ENCODE data around the gene TSC2. TPM values are rescaled to one million over a fixed set of nuclear protein-coding genes. Genes with fewer than 3 reads are reported as not detected.

The TSC2 gene
- total and polyA plus RNA-seq, 2 of the 13 experiments (the other 11 are each of a cell fraction or from before 2014, with no cell fraction given), result 19.6 to 40.4 TPM

DNA sequence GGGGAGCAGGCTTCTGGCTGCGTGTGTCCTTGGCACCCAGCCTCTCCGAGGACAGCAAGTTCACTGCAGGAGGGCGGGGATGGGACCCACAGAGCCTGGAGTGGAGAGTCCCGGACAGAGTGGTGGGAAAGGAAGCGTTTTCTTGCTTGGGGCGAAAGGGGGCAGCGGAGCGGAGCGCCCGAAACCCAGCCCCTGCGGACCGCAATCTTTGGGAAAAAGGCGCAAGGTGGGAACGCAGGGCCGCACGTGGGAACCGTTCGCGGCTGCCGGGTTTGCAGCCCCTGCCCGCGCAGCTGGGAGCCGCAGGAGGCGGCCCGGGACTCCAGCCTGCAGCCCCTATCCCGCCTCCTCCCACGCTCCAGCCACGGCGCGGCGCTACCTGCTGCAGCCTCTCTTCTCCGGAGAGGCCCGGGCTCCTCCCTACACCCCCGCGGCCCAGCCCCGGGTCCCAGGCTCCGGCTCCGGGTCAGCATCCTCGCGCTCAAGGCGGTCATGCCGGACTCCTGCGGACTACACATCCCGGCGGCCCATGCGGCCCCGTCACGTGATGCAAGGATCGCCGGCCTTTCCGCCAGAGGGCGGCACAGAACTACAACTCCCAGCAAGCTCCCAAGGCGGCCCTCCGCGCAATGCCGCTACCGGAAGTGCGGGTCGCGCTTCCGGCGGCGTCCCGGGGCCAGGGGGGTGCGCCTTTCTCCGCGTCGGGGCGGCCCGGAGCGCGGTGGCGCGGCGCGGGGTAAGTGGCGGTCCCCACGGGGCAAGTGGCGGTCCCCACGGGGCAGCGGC is at the start of gene TSC2, which contains the start of gene NTHL1 (continued):
- TF ChIP-seq, protein P1, sequence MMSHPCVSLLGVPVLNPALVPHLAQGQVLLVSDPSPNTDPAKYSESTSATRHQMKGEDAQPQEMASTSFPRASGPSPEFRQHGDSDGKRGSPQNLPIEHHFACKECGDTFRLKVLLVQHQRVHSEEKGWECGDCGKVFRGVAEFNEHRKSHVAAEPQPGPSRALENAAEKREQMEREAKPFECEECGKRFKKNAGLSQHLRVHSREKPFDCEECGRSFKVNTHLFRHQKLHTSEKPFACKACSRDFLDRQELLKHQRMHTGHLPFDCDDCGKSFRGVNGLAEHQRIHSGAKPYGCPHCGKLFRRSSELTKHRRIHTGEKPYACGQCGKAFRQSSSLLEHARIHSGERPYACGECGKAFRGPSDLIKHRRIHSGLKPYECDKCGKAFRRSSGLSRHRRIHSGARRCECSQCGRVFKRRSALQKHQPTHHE (CRISPR knock-in tag; IDR thresholded peaks at IDR 0.05; ENCODE audit: borderline replicate concordance), result no peak; the same call in 1 of the 2 replicates
- TF ChIP-seq ZNF232 (CRISPR knock-in tag; IDR thresholded peaks at IDR 0.05; ENCODE audit: borderline replicate concordance) (peak; percentile 29; the same call in 1 of the 2 replicates), BCL6 (CRISPR knock-in tag; IDR thresholded peaks at IDR 0.05) (no peak), JDP2 (CRISPR knock-in tag; IDR thresholded peaks at IDR 0.05; ENCODE audit: borderline replicate concordance) (no peak), ZNF124 (CRISPR knock-in tag; IDR thresholded peaks at IDR 0.05) (0 out of 2 replicates have a peak, but pooled peaks have one; percentile 70), ATF7 (IDR thresholded peaks at IDR 0.05) (no peak), ATF7 (CRISPR knock-in tag; IDR thresholded peaks at IDR 0.05) (no peak; the same call in 1 of the 2 replicates), RBAK (CRISPR knock-in tag; IDR thresholded peaks at IDR 0.05) (no peak), ZNF230 (CRISPR knock-in tag; IDR thresholded peaks at IDR 0.05) (no peak; the same call in 1 of the 2 replicates), ZNF543 (CRISPR knock-in tag; IDR thresholded peaks at IDR 0.05) (peak; percentile 76), ZNF777 (CRISPR knock-in tag; IDR thresholded peaks at IDR 0.05) (peak; percentile 82), ZSCAN31 (CRISPR knock-in tag; IDR thresholded peaks at IDR 0.05; ENCODE audit: low read depth) (peak; percentile 81), ZNF468 (CRISPR knock-in tag; IDR thresholded peaks at IDR 0.05) (no peak), ZNF24 (IDR thresholded peaks at IDR 0.05) (no peak), GATAD1 (CRISPR knock-in tag; IDR thresholded peaks at IDR 0.05) (peak; percentile 90), HMG20A (CRISPR knock-in tag; IDR thresholded peaks at IDR 0.05; ENCODE audit: borderline replicate concordance) (no peak; the same call in 1 of the 2 replicates), KLF9 (CRISPR knock-in tag; IDR thresholded peaks at IDR 0.05; ENCODE audit: low read depth) (no peak)
- TF ChIP-seq, protein P2, sequence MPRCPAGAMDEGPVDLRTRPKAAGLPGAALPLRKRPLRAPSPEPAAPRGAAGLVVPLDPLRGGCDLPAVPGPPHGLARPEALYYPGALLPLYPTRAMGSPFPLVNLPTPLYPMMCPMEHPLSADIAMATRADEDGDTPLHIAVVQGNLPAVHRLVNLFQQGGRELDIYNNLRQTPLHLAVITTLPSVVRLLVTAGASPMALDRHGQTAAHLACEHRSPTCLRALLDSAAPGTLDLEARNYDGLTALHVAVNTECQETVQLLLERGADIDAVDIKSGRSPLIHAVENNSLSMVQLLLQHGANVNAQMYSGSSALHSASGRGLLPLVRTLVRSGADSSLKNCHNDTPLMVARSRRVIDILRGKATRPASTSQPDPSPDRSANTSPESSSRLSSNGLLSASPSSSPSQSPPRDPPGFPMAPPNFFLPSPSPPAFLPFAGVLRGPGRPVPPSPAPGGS (CRISPR knock-in tag; IDR thresholded peaks at IDR 0.05), result peak; percentile 92
- TF ChIP-seq, protein P3, sequence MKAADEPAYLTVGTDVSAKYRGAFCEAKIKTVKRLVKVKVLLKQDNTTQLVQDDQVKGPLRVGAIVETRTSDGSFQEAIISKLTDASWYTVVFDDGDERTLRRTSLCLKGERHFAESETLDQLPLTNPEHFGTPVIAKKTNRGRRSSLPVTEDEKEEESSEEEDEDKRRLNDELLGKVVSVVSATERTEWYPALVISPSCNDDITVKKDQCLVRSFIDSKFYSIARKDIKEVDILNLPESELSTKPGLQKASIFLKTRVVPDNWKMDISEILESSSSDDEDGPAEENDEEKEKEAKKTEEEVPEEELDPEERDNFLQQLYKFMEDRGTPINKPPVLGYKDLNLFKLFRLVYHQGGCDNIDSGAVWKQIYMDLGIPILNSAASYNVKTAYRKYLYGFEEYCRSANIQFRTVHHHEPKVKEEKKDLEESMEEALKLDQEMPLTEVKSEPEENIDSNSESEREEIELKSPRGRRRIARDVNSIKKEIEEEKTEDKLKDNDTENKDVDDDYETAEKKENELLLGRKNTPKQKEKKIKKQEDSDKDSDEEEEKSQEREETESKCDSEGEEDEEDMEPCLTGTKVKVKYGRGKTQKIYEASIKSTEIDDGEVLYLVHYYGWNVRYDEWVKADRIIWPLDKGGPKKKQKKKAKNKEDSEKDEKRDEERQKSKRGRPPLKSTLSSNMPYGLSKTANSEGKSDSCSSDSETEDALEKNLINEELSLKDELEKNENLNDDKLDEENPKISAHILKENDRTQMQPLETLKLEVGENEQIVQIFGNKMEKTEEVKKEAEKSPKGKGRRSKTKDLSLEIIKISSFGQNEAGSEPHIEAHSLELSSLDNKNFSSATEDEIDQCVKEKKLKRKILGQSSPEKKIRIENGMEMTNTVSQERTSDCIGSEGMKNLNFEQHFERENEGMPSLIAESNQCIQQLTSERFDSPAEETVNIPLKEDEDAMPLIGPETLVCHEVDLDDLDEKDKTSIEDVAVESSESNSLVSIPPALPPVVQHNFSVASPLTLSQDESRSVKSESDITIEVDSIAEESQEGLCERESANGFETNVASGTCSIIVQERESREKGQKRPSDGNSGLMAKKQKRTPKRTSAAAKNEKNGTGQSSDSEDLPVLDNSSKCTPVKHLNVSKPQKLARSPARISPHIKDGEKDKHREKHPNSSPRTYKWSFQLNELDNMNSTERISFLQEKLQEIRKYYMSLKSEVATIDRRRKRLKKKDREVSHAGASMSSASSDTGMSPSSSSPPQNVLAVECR (CRISPR knock-in tag; IDR thresholded peaks at IDR 0.05; ENCODE audit: borderline replicate concordance), result peak; percentile 93; the same call in 1 of the 2 replicates
